Islet of Langerhans (tissue), 1 donor: Measurements from ENCODE around the gene PNMT.

ENCODE experiments used
- FAIRE-seq: peaks from one replicate; lab custom pipeline; 2011; peaks lifted over from hg19 to GRCh38; lab: Jason Lieb, UNC

Gene PNMT

DNA sequence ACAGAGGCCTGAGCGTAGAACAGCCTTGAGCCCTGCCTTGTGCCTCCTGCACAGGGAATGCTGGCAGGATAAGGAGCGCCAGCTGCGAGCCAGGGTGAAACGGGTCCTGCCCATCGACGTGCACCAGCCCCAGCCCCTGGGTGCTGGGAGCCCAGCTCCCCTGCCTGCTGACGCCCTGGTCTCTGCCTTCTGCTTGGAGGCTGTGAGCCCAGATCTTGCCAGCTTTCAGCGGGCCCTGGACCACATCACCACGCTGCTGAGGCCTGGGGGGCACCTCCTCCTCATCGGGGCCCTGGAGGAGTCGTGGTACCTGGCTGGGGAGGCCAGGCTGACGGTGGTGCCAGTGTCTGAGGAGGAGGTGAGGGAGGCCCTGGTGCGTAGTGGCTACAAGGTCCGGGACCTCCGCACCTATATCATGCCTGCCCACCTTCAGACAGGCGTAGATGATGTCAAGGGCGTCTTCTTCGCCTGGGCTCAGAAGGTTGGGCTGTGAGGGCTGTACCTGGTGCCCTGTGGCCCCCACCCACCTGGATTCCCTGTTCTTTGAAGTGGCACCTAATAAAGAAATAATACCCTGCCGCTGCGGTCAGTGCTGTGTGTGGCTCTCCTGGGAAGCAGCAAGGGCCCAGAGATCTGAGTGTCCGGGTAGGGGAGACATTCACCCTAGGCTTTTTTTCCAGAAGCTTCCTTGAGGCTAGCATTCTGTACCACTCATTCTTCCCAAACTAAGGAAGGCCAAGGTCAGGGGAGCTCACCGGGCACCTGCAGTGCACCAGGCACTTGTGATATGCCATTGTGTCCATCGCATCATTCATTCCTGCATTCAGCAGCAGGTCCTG, 1.9 kb downstream of the PNMT start:
- FAIRE-seq: no peak

DNA sequence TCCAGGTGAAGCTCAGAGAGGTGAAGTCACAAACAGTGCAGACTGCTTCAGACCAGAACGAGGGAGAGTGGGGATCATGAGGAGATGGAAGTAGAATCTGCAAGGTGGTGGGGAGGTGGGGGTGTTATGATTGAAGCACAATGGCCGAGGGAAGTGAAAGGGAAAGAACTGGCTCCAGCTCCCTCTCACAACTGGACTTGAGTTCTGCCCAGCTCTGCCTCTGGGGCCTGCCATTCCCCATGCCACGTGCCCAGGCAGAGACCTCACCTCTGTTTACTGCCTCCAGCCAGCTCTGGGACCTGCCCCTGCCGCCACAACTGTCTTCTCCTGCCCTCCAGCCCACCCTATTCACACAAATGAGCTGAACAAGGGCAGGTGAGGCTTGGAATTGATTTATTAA, 2.5 kb downstream of the PNMT start:
- no peak for FAIRE-seq

DNA sequence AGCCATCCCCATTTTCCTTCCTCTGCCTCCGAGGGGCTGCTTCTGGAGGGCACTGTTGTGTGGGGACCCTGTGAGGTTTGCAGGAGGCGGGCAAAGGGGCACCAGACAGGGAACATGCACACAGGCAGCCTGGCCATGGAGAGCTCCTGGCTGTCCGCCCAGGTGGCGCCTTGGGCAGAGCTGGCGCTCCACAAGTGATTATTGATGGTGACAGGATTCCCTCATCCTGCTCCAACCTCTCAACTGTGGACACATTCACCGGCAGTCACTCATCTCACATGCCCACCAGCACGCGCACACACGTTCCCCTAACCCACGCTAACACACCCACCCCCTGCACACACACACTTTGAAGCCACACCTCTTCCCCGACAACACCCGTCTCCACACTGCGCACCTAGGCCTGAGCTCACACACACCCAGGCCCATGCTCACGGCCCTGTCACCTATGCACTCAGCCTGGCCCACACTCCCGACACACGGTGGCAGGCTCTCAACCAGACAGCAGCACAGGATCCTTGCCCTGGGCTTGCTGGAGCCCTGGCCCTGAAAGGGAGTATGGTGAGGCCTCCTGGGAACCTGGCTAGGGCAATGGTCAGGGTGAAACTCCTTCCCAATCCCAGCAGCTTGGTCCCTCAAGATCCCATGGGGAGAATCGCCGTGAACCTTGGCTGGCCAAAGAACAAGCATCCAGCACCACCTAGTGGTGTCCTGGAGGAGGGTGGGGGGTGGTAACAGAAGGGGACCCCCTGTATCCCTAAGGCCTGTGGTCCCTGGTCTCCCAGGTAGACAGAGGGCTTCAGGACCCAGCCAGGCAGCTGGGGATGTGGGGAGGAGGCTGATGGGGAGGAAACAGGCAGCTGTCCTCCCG, 3.6 kb downstream of the PNMT start:
- no peak for FAIRE-seq

DNA sequence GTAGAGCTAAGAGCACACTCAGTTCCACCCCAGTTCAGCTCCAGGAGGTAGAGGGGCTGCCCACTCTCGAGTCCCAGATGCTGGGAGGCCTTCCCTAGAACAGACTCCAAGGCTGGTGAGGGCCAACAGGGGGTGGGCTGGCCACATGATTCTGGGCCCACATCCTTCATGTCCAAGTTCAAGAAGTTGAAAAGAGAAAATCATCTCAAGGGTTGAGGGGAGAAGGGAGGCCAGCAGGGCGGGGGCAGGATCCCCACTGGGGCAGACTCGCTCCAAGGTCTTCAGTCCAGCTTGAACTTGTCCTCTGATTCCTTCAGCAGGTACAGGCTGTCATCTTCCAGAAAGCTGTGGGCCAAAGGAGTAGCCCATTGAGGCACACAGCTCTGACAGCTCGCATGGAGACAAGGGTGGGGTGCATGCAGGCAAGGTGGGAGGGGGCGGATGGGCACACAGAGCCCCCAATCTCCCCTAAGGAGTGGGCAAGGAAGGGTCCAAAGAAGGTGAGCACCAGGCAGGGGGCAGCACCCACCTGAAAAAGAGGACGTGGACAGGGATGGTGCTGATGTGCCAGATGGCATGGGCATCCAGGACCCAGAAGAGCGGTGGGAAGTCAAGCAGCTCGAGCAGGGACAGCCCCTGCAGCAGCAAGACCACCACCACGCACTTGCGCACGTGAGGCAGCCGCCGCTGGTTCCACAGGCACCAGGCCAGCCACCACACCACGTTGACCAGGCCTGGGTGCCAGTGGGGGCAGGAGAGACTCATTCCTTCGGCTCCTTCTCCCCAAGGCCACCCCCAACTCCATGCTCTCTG, 4.5 kb downstream of the PNMT start:
- no peak for FAIRE-seq

DNA sequence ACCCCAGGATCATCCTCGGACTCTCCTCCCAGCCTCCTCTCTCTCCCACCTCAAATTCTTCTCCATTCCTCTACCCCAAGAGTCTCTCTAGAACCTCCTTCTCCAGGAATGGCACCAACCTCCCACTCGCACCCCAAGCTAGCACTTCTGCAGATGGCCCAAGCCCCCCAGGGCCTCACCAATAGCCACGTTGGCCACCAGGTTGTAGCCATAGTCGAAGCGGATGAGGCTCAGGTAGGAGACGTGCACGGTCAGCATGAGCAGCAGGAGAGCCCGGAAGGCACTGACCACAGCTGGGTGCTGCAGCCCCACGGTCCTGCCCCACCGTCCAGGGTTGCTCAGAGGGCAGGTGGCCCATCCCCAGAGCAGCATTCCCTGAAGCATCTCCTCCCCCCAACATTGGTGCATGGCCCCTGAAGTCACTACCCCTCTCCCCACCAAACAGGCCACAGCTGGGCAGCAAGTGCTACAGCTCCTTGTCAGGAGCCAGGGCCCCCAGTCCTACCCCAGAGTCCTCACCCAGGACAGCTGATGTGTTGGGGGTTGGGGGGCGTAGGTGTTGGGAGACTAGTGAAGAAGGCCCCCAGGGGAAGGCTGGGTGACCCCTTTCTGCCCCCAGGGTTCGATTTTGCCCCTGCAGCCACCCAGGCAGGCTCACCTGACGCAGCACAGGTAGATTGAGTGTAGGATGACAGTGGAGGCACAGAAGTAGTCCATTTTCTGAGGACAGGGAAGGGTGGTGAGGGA, 5.3 kb downstream of the PNMT start:
- FAIRE-seq: no peak

DNA sequence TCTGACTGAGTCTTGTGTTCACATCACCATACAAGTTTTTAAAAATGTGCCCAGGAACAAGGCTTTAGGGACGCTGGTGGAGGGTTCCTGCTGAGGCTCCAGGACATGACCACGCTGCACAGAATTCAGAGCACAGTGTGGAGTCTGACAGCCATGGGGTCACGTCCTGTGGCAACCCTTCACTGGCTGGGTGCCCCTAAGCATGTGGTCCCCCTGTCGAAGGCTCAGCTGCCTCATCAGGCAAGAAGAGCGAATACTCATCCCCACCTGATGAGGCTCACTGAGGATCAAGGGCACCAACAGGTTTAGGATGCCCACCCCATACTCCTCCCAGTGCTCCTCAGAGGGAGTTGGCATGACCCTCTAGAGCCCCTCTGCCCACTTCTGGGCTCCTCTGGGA, 5.9 kb downstream of the PNMT start:
- FAIRE-seq: no peak

DNA sequence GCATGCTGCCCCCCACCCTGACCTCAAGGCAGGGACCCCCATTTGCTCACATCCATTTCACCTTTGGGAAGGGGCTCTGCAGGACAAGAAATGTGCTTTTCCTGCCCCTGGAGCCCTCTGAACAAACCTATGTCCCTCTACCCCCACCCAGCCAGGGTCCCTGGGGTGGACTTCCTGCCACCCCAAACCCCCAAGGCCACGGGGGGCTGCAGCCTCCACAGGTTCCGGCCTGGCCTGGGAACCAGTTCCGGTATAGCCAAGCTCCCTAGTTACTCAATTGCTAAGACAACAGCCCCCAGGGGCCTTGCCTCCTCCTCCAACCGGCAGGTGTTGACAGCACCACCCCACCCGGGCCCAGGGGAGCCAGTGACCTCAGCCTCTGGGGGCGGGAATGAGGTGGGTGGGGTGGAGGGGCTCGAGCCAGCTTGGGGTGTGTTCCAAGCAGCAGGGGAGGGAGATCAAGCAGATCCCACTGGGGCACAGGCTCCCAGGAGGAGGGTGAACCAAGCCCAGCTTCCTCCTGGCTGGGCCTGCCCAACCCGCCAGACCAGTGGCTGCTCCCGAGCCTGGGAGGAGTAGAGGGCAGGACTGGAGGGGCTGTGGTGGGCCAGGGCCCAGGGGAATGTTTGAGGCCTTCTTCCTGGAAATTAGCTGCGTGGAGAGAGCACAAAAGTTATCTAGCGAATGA, 6.6 kb downstream of the PNMT start:
- FAIRE-seq: no peak

DNA sequence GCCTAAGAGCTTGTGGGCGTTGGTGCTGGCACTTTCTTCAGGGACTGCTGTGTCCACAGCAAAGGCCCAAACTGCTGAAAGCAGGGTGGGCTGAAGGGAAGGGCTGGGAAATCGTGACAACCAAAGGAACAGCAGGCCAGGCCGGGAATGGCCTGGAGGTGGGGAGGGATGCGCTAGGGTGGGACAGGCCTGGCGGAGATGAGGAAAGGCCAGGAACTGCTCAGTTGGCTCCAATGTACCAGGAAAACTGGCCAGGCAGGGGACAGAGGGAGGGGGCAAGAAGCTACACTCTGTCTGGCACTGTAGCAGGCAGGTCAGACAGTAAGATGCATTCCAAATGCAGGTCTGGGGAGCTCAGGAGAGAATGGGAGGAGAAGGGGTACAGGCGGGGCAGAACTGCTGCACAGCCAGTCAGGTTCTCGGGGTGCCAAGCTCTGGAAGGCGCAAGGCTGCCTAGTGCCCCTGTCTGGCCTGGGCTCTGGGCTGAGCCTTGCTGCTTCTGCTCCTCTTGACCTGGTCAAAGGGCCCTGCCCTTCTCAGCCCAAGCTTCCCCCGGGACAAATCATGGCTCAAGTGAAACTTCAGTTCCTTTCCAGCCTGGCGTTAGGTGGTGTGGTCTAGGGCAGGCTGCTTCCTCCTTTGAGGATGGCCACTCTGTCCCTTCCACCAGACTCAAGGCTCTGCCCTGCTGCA, 7.3 kb downstream of the PNMT start:
- FAIRE-seq: no peak

DNA sequence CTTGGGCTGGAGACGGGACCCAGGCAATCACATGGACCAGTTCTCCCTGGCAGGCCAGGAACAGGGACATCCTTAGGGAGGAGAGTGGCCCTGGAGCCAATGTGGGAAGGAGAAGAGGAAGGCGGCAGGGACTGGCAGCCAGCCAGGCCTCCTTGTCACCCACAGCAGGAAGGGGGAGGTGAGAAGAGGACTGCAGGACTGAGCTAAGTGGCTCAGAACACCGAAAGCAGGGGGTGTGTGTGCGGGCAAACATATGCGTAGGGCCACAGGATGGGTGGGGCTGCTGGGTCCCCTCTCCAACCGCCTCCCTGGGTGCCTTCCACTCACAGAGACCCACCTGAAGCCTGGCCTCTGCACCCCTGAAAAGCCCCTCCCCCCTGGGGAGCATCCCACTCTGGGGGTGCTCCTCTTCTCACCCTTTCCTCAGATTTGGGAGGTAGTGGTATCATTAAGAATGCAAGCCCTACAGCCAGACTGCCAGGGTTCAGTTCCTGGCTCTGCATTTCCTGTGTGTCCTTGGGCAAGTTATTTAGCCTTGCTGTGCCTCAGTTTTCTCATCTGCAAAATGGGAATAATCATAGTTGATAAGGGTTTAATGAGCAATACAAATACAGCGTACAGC, 8.1 kb downstream of the PNMT start:
- FAIRE-seq: no peak

DNA sequence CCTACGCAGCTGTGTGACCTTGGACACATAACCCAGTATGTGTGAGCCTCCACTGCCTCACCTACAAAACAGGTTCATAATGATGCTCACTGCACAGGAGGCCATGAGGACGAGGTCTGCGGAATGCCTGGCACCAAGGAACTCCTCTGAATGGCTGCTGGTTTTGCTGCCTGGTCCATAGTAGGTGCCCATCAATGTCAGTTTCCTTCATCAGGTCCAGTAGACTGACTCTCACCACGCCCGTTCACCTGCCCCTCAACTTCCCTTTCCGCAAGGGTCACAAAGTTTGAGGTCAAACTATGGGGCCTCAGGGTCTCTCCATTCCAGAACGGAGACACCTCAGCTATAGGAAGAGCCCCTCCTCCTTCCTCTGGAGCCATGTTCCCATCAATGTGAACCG, 8.8 kb downstream of the PNMT start:
- no peak for FAIRE-seq

DNA sequence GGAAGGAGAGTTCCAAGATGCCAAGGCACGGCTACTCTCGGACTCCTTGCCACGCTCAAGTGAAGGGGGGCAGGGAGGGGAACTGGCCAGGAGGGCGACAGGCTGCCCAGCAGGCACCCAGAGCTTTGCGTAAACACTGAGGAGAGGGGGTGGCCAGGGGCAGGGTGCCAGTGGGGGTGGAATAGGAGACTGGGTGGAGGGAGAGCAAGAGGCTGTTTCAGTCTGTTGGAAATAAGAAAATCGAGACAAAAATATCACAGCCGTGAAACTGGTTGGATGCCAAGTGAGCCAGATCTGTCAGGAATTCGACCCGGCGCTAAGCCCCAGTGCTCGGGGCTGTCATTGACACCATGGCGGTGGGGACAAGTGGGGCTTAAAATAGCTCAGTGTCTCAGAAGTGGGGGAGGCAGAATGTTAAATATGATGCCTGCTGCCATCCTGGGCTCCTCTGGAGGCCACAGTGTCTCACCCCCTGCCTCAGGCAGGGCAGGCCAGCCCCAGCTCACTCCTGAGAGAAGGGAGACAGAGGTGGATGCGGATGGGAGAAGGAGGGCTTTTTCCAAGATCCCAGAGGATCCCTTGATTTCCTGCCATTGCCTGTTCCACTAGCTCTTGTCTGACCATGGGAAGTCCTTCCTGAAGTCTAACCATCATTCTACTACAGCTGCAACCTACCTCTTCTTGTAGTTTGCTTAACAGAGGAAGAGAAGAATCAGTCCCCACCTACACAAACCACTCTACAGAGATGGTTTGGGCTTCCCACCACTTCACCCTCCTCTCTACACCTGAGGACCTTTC, 9.5 kb downstream of the PNMT start:
- no peak for FAIRE-seq

DNA sequence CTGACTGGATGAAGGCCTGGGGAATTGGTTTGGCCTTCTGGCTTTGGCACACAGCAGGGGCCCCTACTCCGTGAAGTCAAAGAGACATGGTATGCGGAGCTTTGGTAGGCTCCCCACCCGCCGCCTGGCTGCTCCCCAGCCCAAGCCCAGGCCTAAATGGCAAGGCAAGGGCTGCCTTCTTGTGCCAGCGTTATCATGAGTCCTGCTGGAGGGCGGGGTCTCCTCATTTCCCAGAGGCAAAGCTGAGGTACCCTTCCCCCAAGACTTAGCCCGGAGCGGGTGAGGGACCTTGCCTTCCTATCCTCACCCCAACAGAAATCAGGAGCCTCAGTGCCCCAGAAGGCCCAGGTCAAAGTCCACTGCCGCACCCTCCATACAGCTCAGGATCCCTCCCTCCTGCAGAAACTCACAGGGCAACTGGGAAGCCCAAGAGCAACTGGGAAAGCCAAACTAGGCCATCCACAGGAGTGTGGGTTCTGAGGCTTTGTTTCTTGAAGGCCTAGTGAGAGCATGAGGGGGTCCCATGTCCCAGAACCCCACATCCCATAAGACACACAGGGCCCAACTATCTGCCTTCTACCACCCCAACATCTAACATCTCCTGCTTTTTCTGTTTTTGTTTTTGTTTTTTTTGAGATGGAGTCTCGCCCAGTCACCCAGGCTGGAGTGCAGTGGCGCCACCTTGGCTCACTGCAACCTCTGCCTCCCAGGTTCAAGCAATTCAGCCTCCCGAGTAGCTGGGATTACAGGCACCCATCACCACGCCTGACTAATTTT, 10.3 kb downstream of the PNMT start:
- FAIRE-seq: no peak

DNA sequence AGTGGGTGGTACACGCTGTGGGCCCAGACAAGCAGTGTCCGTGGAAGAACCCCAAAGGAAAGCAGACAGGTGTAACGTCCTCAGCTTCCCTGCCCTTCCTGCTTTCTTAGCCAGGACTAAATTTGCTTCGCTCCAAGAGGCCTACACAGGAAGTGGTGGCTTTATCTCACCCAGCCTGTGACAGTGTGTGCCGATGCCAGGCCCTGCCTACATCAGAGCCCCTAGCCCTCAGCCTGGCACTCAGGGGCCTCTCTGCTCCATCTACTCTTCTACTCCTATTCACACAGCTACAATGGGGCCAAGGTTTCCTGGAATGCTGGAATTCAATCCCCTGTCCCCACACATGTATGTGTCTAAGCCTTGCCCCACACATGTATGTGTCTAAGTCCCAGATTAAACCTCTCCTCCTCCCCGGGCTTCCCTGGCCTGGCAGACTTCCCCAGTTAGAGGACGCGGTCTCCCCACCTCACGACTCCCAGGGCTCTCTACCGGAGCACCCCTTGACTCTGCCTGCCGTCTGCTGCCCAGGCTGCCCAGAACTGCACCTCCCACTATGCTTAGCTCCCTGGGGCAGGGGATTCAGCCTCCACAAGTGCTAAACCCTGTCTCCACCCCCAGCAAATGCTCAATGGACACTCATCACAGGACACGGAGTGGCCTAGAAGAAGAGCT, 11.4 kb downstream of the PNMT start:
- FAIRE-seq: no peak

DNA sequence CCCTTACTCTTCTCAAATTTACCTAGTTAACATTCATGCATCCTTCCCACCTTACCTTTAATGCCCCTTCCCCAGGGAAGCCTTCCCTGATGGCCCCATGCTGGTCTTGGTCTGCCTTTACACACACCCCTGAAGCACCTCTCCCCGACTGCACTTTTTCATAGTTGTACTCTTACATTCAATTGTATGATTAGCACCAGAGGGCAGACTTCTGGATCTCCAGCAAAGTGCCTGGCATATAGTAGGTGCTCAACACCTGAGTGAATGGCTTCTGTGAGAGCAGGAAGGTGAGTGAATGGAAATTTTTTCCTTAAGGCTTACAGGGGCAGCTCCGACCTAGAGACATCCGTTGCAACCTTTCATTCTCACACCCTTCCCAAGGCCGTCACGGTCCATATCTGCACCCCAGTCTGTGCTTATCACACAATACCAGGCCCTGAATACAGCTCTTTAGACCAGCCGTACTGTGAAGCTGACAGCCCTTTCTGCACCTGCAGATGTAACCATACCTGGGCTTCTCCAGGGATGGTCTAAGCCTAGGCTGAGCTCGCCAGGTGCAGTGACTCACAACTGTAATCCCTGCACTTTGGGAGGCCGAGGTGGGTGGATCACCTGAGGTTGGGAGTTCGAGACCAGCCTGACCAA, 15.2 kb downstream of the PNMT start:
- no peak for FAIRE-seq

DNA sequence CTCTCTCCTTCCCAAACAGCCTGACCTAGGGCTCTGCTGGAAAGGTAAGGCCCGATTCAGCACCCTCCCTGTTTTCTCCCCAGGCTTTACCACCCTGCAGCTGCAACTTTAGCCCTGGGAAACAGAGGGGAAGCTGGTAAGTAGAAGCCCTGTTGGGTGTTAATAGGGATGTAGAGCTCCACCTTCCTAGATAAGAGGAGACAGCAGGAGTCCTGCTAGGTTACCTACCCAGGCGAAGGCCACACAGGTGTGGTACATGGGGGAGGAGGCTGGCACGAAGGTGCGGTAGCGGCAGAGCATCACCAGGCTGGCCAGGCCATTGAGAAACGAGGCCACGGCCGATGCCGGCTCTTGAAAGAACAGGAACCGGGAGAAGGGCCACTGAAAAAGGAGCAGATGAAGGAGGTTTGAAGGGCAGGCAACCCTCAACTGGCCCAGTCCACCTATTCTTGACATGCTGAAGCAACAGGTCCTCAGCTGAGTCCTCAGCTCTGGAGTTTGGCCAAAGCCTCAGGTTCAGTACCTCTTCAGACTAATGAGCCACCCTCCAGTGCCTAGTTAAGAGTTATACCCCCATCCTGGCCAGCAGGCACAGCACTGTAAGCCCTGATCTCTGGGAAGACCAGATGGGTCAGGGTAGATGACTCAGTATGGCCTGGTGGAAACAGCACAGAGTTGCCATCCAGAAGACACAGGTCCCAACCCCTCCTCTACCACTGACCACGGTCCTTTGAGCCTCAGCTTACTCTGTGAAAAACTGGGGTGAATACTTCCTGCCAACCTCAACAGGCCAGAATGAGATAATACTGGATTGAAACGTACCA, 16.3 kb downstream of the PNMT start:
- no peak for FAIRE-seq

DNA sequence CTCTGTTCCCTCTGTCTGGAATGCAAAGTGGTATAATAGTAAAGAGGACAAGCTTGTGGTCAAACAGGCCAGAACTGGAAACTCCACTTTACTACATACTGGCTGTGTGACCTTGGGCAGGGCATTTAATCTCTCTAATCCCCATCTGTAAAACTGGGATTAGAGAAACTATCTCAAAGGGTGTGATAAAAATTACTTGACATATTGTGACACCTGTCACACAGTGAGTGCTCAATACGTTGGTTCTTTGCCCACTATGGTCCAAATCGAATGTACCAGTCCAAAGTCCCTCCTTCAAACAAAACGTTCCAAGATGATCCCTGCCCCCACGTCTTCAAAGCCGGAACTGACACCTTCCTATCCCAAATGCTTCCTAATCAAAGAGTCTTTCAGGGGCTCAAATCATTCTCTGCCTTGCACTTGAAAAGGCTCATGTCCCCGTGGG, 18.9 kb downstream of the PNMT start:
- FAIRE-seq: no peak
